Peyer's patch (tissue), 4 donors: ENCODE measurements around the gene ADRA2C.

Source experiments
- POLR2A ChIP-seq, 2 donors: fragments of 450-650 bp; IDR thresholded peaks; one replicate each; pipeline ENCODE4 v1.5.1; 2017; ENCODE audit warnings: antibody characterized with exemption in 2 of 2, mild to moderate bottlenecking in 2 of 2, moderate library complexity in 2 of 2
- TF ChIP-seq, protein P1 (sequence below), 6 experiments: fragments of 450-650 bp in 4 of 6; fragments of 200-600 bp in 2 of 6; sonication (generic) in 1 of 6; IDR thresholded peaks; one replicate each; pipeline ENCODE4 v1.5.1; 2017 to 2019; ENCODE audit warnings: antibody characterized with exemption in 6 of 6, mild to moderate bottlenecking in 3 of 6, moderate library complexity in 1 of 6

DNA sequence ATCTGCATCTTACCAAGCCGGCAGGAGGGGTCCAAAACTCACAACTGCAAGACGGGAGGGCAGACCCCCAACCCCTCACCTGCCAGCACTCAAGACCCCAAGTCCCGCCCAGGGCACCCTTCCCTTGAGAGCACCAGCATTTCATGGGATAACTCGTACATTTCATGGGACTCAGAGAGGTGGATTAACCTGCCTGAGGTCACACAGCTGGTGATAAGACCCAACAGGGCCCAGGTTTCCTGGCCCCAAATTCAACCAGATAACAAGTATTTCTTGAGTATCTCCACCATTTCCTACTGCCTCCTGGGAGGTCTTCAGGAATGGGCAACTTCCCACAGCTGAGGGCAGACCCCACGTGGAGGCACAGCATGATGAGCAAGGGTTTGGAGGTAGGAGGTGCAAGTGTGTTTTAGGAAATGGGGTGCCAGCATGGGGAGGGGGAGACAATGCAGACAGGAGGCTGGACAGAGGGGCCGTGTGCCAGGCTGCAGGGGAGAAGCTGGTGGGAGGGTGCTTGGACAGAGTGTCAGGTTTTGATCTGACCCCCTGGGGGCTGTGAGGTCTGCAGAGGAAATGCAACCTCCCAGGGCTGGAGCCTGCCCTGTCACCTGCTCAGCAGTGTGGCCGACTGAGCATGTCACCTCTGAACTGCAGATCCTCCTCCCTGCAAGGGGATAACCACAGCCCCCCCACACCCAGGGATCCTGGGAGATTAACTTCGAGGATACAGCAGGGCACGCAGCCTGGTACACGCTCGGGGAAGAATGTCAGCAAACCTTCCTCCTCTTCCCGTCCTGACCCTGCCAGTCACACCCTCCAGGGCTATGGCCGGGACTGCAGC, 4.4 kb downstream of the ADRA2C start:
- no peak for TF ChIP-seq POLR2A (IDR thresholded peaks at IDR 0.05)
- TF ChIP-seq, protein P1, sequence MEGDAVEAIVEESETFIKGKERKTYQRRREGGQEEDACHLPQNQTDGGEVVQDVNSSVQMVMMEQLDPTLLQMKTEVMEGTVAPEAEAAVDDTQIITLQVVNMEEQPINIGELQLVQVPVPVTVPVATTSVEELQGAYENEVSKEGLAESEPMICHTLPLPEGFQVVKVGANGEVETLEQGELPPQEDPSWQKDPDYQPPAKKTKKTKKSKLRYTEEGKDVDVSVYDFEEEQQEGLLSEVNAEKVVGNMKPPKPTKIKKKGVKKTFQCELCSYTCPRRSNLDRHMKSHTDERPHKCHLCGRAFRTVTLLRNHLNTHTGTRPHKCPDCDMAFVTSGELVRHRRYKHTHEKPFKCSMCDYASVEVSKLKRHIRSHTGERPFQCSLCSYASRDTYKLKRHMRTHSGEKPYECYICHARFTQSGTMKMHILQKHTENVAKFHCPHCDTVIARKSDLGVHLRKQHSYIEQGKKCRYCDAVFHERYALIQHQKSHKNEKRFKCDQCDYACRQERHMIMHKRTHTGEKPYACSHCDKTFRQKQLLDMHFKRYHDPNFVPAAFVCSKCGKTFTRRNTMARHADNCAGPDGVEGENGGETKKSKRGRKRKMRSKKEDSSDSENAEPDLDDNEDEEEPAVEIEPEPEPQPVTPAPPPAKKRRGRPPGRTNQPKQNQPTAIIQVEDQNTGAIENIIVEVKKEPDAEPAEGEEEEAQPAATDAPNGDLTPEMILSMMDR (IDR thresholded peaks at IDR 0.05) = no peak
